Astrocyte of the cerebellum (primary cell): ENCODE data around the gene FOXP2.

ENCODE experiments used
- DNase-seq: peaks from one replicate; pipeline ENCODE4 v3.0.0-alpha.2; 2011; ENCODE audit warnings: low read depth
- H3K4me3 ChIP-seq: 2 replicates; pipeline ENCODE4 v1.5.1; 2011; ENCODE audit warnings: mild to moderate bottlenecking, low read depth, low read length, moderate library complexity
- CTCF ChIP-seq: IDR thresholded peaks from 2 replicates; pipeline ENCODE4 v1.5.1; 2012; ENCODE audit warnings: low read length, low read depth, moderate library complexity, mild to moderate bottlenecking; ENCODE audit errors: missing control alignments
- in situ Hi-C: cut with HindIII; loops from 2 replicates; pipeline ENCODE4 v1.10.0; 2017; ENCODE audit warnings: low sequenced_read_pairs

The FOXP2 gene

GRCh38 chr7:114627231-114627630, 212.6 kb downstream of the FOXP2 start:
- in situ Hi-C loops: no loop called here
- no peak overlapping the region for H3K4me3 ChIP-seq

GRCh38 chr7:114628362-114628761, 213.7 kb downstream of the FOXP2 start:
- in situ Hi-C loops: no loop called here
- H3K4me3 ChIP-seq: no peak overlapping the region

More at GRCh38 chr7:114627231-114627630, 212.6 kb downstream of the FOXP2 start:
- no peak for TF ChIP-seq CTCF
- DNase-seq: no peak

GRCh38 chr7:114629762-114630161, 215.1 kb downstream of the FOXP2 start:
- no peak for DNase-seq
- in situ Hi-C loops: no loop called here
- no peak for TF ChIP-seq CTCF

More at GRCh38 chr7:114628362-114628761, 213.7 kb downstream of the FOXP2 start:
- TF ChIP-seq CTCF: no peak
- DNase-seq: no peak

GRCh38 chr7:114630201-114630990, 215.8 kb downstream of the FOXP2 start:
- H3K4me3 ChIP-seq: no peak overlapping the region
- in situ Hi-C loops: no loop called here
- no peak for DNase-seq
- TF ChIP-seq CTCF: no peak

More at GRCh38 chr7:114629762-114630161, 215.1 kb downstream of the FOXP2 start:
- H3K4me3 ChIP-seq: no peak overlapping the region

GRCh38 chr7:114631249-114631822, 216.7 kb downstream of the FOXP2 start:
- H3K4me3 ChIP-seq: no peak overlapping the region
- in situ Hi-C loops: no loop called here
- no peak for DNase-seq
- no peak for TF ChIP-seq CTCF

GRCh38 chr7:114639451-114639850, 224.8 kb downstream of the FOXP2 start:
- no peak overlapping the region for H3K4me3 ChIP-seq
- in situ Hi-C loops: no loop called here
- no peak for TF ChIP-seq CTCF
- no peak for DNase-seq
